AG09309 (cell line): ENCODE measurements around the gene SEBOX.
A peak's percentile ranks its signal among the peaks of the same experiment; 100 is the strongest.

ENCODE experiments used
- DNase-seq: peaks from one replicate; pipeline ENCODE4 v3.0.0-alpha.2; 2010; ENCODE audit warnings: low read depth
- H3K4me3 ChIP-seq: 2 replicates; pipeline ENCODE4 v1.5.1; 2011; ENCODE audit warnings: mild to moderate bottlenecking, low read depth, low read length, moderate library complexity; ENCODE audit not compliant: control insufficient read depth
- CTCF ChIP-seq: IDR thresholded peaks from 2 replicates; pipeline ENCODE4 v1.5.1; 2011; ENCODE audit warnings: mild to moderate bottlenecking, low read depth, low read length, inconsistent platforms; ENCODE audit not compliant: insufficient read depth, control insufficient read depth; ENCODE audit errors: missing control alignments

SEBOX gene

GRCh38 chr17:28347261-28347891 is 17.6 kb downstream of the SEBOX start:
- DNase-seq = peak; percentile 83
- H3K4me3 ChIP-seq = no peak overlapping the region
- TF ChIP-seq CTCF = no peak

- DNase-seq = no peak
- peak; percentile 36 for TF ChIP-seq CTCF
- H3K4me3 ChIP-seq = no peak overlapping the region
Measured at GRCh38 chr17:28346746-28347246, 18.2 kb downstream of the SEBOX start.

- TF ChIP-seq CTCF = no peak
- no peak for DNase-seq
- no peak overlapping the region for H3K4me3 ChIP-seq
Measured at GRCh38 chr17:28346199-28346580, 18.8 kb downstream of the SEBOX start.

GRCh38 chr17:28345419-28346198 is 19.4 kb downstream of the SEBOX start:
- no peak for TF ChIP-seq CTCF
- DNase-seq = no peak
- no peak overlapping the region for H3K4me3 ChIP-seq

- H3K4me3 ChIP-seq = no peak overlapping the region
- no peak for TF ChIP-seq CTCF
- no peak for DNase-seq
Measured at GRCh38 chr17:28344435-28344901, 20.5 kb downstream of the SEBOX start.

- H3K4me3 ChIP-seq = no peak overlapping the region
- TF ChIP-seq CTCF = no peak
- DNase-seq = no peak
Measured at GRCh38 chr17:28344011-28344410, 21.0 kb downstream of the SEBOX start.
